Hippocampal formation (tissue), 2 donors: ENCODE data around the gene WWOX.

Experiments used
- DNase-seq, 2 donors: peaks; one replicate each; lab custom pipeline; 2025; lab: John Stamatoyannopoulos, UW

The WWOX gene

GRCh38 chr16:78994135-78994745, 894.8 kb downstream of the WWOX start:
- no peak for DNase-seq

GRCh38 chr16:78995441-78995840, 896.0 kb downstream of the WWOX start:
- no peak for DNase-seq

- DNase-seq, result peak in 1 of 2 donors; percentile 44
Measured at GRCh38 chr16:78996790-78997189, 897.3 kb downstream of the WWOX start.

- no peak for DNase-seq
Measured at GRCh38 chr16:78998879-78999278, 899.4 kb downstream of the WWOX start.

- no peak for DNase-seq
Measured at GRCh38 chr16:79001156-79001967, 901.9 kb downstream of the WWOX start.

GRCh38 chr16:79003026-79003609, 903.7 kb downstream of the WWOX start:
- no peak for DNase-seq

DNA sequence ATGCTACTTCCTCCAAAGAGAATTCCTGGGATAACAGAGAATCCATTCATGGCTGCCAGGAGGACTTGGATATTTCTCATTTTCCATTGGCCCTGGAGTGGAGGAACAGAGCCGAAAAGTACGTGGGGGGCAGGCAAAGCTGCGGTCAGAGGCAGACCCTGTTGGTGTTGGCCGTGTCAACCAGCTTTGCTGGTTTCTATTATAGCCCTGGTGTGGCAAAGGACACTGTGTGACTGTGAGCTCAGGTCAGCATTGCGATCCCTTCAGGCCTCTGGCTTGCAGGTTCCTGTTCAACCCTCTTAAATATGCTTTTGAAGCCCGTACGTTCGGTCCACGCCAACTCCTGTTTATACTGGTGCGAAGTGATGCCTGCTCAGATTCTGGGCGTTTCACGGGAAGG, 904.9 kb downstream of the WWOX start:
- no peak for DNase-seq

DNA sequence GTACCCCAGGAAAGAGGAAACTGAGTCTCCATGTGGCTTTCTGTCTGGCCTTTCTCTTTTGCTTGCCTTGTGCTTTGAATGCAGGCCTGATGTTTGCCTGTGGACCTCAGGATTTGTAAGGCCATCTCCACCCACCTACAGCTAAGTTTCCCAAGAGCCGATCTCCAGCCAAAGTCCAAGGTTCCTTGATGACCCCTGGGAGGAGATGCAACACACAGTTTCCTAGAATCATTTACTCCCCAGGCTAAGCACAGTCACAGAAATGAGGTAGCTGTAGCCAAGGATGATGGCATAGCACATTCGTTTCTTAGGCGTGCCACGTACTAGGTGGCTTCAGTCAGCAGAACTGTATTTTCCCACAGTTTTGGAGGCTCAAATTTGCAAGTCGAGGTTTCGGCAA, 905.6 kb downstream of the WWOX start:
- DNase-seq, result no peak

DNA sequence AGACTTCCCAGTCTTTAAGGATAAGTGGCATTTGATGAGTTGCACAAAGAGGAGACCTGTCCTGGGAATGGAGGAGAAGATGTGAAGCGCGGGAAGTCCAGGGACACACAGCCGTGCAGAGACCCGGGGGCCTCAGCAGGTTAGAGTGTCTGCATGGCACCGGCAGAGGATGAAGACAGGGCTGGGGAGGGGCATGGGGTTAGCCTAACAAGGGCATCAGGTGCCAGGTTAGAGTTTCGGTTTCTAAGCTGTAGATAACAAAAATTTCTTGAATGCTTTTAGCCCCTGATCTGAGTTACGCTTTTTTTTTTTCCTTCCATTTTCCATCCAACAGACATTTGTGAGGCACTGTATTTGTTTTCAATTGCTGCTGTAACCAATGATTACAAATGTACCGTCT, 906.8 kb downstream of the WWOX start:
- no peak for DNase-seq

- no peak for DNase-seq
Measured at GRCh38 chr16:79006765-79007164, 907.3 kb downstream of the WWOX start.

GRCh38 chr16:79007614-79008013, 908.2 kb downstream of the WWOX start:
- DNase-seq, result no peak

GRCh38 chr16:79008036-79008868, 908.8 kb downstream of the WWOX start:
- DNase-seq, result no peak

GRCh38 chr16:79008869-79009179, 909.4 kb downstream of the WWOX start:
- DNase-seq, result no peak

- DNase-seq, result no peak
Measured at GRCh38 chr16:79009896-79010295, 910.4 kb downstream of the WWOX start.

DNA sequence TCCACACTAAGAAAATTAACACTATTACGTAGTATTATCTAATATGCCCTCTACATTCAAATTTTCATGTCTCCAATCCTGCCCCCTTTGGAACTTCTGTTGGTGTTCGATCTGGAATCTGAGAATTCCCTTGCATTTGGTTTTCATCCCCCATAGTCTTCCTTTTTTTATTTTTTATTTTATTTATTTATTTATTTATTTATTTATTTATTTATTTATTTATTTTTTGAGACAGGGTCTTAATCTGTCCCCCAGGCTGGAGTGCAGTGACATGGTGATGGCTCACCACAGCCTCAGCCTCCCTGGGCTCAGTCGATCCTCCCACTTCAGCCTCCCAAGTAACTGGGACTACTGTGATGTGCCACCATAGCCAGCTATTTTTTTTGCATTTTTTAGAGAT, 911.8 kb downstream of the WWOX start:
- no peak for DNase-seq

- no peak for DNase-seq
Measured at GRCh38 chr16:79012671-79013434, 913.4 kb downstream of the WWOX start.

- no peak for DNase-seq
Measured at GRCh38 chr16:79013930-79014660, 914.6 kb downstream of the WWOX start.

GRCh38 chr16:79018650-79019429, 919.4 kb downstream of the WWOX start:
- no peak for DNase-seq

DNA sequence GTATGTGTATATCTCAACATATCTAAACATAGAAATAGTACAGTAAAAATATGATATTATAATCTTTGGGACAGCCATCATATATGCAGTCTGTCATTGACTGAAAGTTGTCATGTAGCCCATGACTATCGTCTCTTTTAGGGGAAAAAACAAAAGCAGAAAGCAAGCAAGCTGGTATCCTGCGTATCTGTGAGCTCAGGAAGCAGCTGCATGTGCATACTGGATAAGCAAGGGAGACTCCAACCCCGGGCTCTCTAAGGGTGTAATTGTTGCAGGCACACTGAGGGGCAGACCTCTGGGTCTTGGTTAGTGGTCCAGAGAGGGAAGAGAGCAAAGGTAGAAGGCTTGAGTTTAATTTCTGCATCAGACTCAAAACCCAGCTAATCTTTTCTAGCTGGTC, 920.0 kb downstream of the WWOX start:
- no peak for DNase-seq

DNA sequence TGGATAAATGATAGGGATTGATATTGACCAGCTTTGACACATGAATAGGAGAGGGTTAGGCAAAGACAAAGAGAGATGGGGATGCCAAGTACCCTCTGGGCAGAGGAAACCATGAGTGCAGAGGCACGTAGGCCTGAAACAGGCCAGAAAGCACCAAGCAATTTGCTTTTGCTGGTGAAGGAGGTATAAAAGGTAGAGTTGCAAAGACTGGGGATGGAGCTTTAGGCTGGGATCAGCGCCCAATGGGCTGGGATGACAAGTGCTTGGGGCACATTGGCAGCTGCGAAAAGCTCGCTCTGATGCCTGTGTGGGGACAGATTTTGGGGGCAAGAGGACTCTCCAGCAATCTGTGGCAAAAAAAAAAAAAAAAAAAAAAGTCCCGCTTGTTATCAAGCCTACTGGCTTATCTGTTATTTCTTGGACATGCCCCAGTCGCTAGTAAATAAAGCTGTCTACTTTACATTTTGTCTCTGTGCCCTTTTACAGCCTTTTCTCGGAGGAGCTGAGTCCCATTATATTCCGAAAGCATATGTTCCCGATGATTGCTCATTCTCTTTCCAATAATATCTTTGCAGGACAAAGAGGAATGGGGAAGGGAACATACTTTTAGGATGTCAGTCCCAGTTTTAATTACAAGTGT, 922.7 kb downstream of the WWOX start:
- no peak for DNase-seq
